8988T (cell line): ENCODE data around the gene SRRM1.
"Not testable (repeated sequence)": the region's sequence is repeated elsewhere in the genome, so short reads cannot be mapped to it uniquely, and the experiment has no call there.

Experiments
- DNase-seq: peaks from one replicate; pipeline ENCODE4 v3.0.0; 2011

Gene SRRM1

DNA sequence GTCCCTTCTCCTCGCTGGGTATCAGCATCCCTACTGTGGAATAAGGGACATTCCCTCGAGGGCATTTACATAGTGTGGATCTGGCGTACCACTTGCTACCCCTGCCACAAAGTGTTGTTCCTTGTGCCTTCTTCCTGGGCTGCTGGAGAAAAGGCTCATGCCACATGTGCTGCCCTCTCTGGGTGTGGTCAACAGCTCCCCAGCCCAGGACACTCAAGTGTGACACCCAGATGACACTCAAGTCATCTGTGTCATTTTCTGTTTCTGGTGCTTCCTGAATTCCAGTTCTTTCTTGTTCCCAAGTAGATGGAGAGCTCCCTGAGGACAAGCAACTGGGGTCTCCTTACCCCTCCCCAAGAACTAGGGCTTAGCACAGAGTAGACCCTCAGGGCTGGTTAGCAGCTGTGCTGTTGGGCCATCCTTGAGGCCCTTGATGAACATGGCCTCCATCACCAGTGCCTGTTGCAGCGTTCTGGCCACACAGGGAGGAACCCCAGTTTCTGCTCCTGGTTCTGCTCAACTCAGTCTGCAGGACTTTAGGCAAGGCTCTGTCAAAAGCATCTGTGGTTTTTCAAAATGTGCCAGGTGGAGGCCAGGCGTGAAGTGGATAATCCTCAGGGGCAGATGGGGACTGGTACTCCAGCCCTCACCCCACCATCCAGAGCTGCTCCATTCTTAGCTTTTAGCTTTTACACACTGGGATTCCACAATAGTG, 53.1 kb downstream of the SRRM1 start:
- no peak for DNase-seq

DNA sequence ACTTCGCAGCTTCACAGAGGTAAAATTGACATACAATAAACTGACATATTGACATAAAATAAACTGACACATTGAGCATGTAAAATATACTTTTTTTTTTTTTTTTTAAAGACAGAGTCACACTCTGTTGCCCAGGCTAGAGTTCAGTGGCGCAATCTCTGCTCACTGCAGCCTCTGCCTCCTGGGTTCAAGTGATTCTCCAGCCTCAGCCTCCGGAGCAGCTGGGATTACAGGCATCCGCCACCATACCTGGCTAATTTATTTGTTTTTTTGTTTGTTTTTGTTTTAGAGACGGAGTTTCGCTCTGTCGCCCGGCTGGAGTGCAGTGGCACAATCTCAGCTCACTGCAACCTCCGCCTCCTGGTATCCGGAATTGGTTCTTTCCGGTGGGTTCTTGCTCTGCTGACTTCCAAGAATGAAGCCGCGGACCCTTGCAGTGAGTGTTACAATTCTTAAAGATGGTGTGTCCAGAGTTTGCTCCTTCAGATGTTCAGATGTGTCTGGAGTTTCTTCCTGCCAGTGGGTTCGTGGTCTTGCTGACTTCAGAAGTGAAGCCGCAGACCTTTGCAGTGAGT, 53.7 kb downstream of the SRRM1 start:
- DNase-seq, result no peak

- DNase-seq, result not testable (repeated sequence)
Observed at GRCh38 chr1:24697453-24698001, 54.4 kb downstream of the SRRM1 start.

DNA sequence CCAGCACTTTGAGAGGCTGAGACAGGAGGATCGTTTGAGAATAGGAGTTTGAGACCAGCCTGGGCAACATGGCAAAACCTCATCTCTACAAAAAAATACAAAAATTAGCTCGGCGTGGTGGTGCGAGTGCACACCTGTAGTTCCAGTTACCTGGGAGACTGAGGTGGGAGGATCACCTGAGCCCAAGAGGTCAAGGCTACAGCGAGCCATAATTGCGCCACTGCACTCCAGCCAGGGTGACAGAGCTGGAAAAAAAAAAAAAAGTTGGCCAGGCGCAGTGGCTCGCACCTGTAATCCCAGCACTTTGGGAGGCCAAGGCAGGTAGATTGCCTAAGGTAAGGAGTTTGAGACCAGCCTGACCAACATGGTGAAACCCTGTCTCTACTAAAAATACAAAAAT, 55.2 kb downstream of the SRRM1 start:
- not testable (repeated sequence) for DNase-seq

- no peak for DNase-seq
Observed at GRCh38 chr1:24699628-24700027, 56.5 kb downstream of the SRRM1 start.

GRCh38 chr1:24702511-24703293, 59.6 kb downstream of the SRRM1 start:
- DNase-seq, result no peak

GRCh38 chr1:24704411-24705259, 61.5 kb downstream of the SRRM1 start:
- DNase-seq, result no peak

- peak; percentile 53 for DNase-seq
Observed at GRCh38 chr1:24705260-24706073, 62.4 kb downstream of the SRRM1 start.

DNA sequence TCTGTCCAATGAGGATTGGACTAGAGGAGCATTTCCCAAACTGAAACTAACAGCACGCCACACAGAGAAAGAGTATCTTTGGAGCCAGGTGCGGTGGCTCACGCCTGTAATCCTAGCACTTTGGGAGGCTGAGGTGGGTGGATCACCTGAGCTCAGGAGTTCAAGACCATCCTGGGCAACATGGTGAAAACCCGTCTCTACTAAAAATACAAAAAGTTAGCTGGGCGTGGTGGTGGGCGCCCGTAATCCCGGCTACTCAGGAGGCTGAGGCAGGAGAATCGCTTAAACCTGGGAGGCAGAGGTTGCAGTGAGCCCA, 62.9 kb downstream of the SRRM1 start:
- DNase-seq, result not testable (repeated sequence)

DNA sequence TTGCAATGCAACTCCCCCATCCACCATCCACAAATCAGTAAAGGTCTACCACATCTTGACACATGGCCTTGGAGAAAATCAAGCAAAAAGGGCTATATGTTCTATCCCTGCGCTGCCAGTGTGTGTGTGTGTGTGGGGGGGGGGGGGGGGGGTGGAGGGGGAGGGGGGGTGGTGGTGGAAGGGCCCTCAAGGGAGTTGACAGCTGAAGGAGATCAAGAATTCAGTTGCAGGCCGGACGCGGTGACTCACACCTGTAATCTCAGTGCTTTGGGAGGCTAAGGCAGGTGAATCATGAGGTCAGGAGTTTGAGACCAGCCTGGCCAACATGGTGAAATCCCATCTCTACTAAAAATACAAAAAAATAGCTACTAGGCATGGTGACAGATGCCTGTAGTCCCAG, 64.6 kb downstream of the SRRM1 start:
- DNase-seq, result no peak

- DNase-seq, result no peak
Observed at GRCh38 chr1:24708938-24709337, 65.8 kb downstream of the SRRM1 start.

- DNase-seq, result no peak
Observed at GRCh38 chr1:24709791-24710441, 66.8 kb downstream of the SRRM1 start.

- no peak for DNase-seq
Observed at GRCh38 chr1:24711329-24711728, 68.2 kb downstream of the SRRM1 start.

- no peak for DNase-seq
Observed at GRCh38 chr1:24713176-24713575, 70.1 kb downstream of the SRRM1 start.

DNA sequence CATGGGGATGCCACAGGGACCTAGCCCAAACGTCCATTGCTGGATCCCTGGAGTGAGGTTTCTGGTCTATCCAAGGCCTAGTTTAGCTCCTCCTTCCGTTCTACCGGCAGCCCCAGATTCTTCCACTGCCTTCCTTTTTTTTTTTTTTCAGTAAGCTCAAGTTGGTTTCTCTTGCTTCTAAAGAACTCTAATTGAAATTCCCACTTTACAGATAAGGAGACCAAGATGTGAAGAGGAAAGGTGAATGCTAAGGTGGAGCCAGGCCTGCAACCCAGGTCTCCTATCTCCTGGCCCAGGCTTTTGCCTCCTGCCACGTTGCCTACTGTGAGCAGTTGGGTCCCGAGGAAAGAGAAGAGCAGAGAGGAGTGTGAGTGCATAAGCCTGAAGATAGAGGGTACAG, 70.6 kb downstream of the SRRM1 start:
- DNase-seq, result no peak

- no peak for DNase-seq
Observed at GRCh38 chr1:24714859-24715520, 71.9 kb downstream of the SRRM1 start.

DNA sequence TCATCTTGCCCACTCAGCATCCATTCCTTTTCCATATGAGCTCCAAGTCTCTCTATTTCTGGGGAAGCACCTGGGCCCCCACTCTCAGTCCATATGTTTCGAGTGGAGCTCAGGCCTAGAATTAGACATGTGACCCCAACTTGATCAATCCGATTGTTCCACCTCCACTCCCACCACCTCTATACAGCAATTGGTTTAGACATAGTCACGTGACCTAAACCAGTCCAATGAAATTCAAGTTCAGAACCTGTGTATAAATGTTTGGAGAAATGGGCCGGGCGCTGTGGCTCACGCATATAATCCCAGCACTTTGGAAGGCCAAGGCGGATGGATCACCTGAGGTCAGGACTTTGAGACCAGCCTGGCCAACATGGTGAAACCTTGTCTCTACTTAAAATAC, 72.6 kb downstream of the SRRM1 start:
- no peak for DNase-seq

GRCh38 chr1:24717887-24718650, 75.0 kb downstream of the SRRM1 start:
- no peak for DNase-seq

- DNase-seq, result peak; percentile 48
Observed at GRCh38 chr1:24720152-24720551, 77.0 kb downstream of the SRRM1 start.

DNA sequence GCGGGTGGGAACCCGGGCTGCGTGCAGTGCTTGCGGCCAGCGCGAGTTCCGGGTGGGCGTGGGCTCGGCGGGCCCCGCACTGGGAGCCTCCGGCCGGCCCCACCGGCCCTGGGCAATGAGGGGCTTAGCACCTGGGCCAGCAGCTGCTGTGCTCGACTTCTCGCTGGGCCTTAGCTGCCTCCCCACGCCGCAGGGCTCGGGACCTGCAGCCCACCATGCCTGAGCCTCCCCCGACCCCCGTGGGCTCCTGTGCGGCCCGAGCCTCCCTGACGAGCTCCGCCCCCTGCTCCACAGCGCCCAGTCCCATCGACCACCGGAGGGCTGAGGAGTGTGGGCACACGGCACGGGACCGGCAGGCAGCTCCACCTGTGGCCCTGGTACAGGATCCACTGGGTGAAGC, 78.4 kb downstream of the SRRM1 start:
- DNase-seq, result no peak
